HUES64 (cell line): ENCODE data around the gene HMGN5.

ENCODE experiments used
- H3K27ac ChIP-seq: 2 replicates; pipeline ENCODE4 v1.7.0; 2013; ENCODE audit warnings: low read depth, low read length, inconsistent platforms
- H3K27me3 ChIP-seq: 2 replicates; pipeline ENCODE4 v1.6.1; 2013; ENCODE audit warnings: mild to moderate bottlenecking, low read length; ENCODE audit not compliant: insufficient read depth
- H3K36me3 ChIP-seq: 2 replicates; pipeline ENCODE4 v1.6.1; 2013; ENCODE audit warnings: mild to moderate bottlenecking, low read length; ENCODE audit not compliant: insufficient read depth
- H3K4me1 ChIP-seq: 2 replicates; pipeline ENCODE4 v1.6.1; 2013; ENCODE audit warnings: mild to moderate bottlenecking, low read length, moderate library complexity; ENCODE audit not compliant: insufficient read depth
- H3K4me3 ChIP-seq: 2 replicates; pipeline ENCODE4 v1.5.1; 2013; ENCODE audit warnings: mild to moderate bottlenecking, low read length, moderate library complexity
- H3K9ac ChIP-seq: 2 replicates; pipeline ENCODE4 v1.6.1; 2013; ENCODE audit warnings: mild to moderate bottlenecking, low read depth, low read length
- H3K9me3 ChIP-seq: 2 replicates; pipeline ENCODE4 v1.6.1; 2013; ENCODE audit warnings: low read depth, low read length; ENCODE audit not compliant: insufficient read depth
- WGBS: fragments of 150-250, 120-280 bp; methylation state at CpG from one replicate; pipeline ENCODE4 v1.1.7; 2013; ENCODE audit warnings: missing lambda C conversion rate; 5-methylcytosine and 5-hydroxymethylcytosine counted together

HMGN5 gene

GRCh38 chrX:81206476-81206875, 4.8 kb upstream of the HMGN5 start:
- 90% methylated on average over 1 of the region's 1 CpG for WGBS
- no peaks in the 10 kb centered on the region for H3K27me3 ChIP-seq

GRCh38 chrX:81205551-81205950, 3.8 kb upstream of the HMGN5 start:
- WGBS, result no CpG with 5 or more reads among the region's 2 CpGs
- no peaks in the 10 kb centered on the region for H3K36me3 ChIP-seq
- H3K9ac ChIP-seq, result no peak overlapping the region
- H3K9me3 ChIP-seq, result no peaks in the 10 kb centered on the region
- H3K4me3 ChIP-seq, result no peak overlapping the region
- no peak overlapping the region for H3K27ac ChIP-seq
- no peaks in the 10 kb centered on the region for H3K27me3 ChIP-seq
- H3K4me1 ChIP-seq, result 0 out of 2 replicates have a peak, but pooled peaks cover 3% of the 10 kb centered on the region

More at GRCh38 chrX:81206476-81206875, 4.8 kb upstream of the HMGN5 start:
- H3K36me3 ChIP-seq, result no peaks in the 10 kb centered on the region
- H3K9ac ChIP-seq, result no peak overlapping the region
- no peak overlapping the region for H3K4me3 ChIP-seq
- no peaks in the 10 kb centered on the region for H3K9me3 ChIP-seq
- 0 out of 2 replicates have a peak, but pooled peaks cover 3% of the 10 kb centered on the region for H3K4me1 ChIP-seq
- no peak overlapping the region for H3K27ac ChIP-seq

GRCh38 chrX:81202943-81203342, 1.2 kb upstream of the HMGN5 start:
- Histone ChIP-seq H3K9ac (peak overlapping the region; percentile 96; the same call in 1 of the 2 replicates), H3K27me3 (no peaks in the 10 kb centered on the region), H3K36me3 (no peaks in the 10 kb centered on the region), H3K27ac (no peak overlapping the region), H3K4me1 (0 out of 2 replicates have a peak, but pooled peaks cover 3% of the 10 kb centered on the region), H3K4me3 (peak overlapping the region; percentile 100), H3K9me3 (no peaks in the 10 kb centered on the region)
- 50% methylated on average over 1 of the region's 1 CpG for WGBS

- peak overlapping the region; percentile 100 for H3K4me3 ChIP-seq
- no peaks in the 10 kb centered on the region for H3K27me3 ChIP-seq
- WGBS, result 2% methylated on average over 8 of the region's 8 CpGs
- H3K27ac ChIP-seq, result peak overlapping the region; percentile 53; the same call in 1 of the 2 replicates
- no peaks in the 10 kb centered on the region for H3K36me3 ChIP-seq
- H3K4me1 ChIP-seq, result 0 out of 2 replicates have a peak, but pooled peaks cover 3% of the 10 kb centered on the region
- H3K9ac ChIP-seq, result peak overlapping the region; percentile 96
- H3K9me3 ChIP-seq, result no peaks in the 10 kb centered on the region
Measured at GRCh38 chrX:81202456-81202819, 725 bp upstream of the HMGN5 start.

- Histone ChIP-seq H3K36me3 (no peaks in the 10 kb centered on the region), H3K27ac (peak overlapping the region; percentile 53), H3K9me3 (no peaks in the 10 kb centered on the region), H3K4me1 (0 out of 2 replicates have a peak, but pooled peaks cover 3% of the 10 kb centered on the region), H3K27me3 (no peaks in the 10 kb centered on the region), H3K4me3 (peak overlapping the region; percentile 100), H3K9ac (peak overlapping the region; percentile 96)
- 60% methylated on average over 1 of the region's 1 CpG for WGBS
Measured at GRCh38 chrX:81201071-81201470, 642 bp downstream of the HMGN5 start.

- no peaks in the 10 kb centered on the region for H3K27me3 ChIP-seq
- H3K36me3 ChIP-seq, result no peaks in the 10 kb centered on the region
- H3K4me1 ChIP-seq, result no peaks in the 10 kb centered on the region
- no peaks in the 10 kb centered on the region for H3K9me3 ChIP-seq
- no peak overlapping the region for H3K4me3 ChIP-seq
- no peak overlapping the region for H3K27ac ChIP-seq
- WGBS, result 14% methylated on average over 5 of the region's 5 CpGs
- H3K9ac ChIP-seq, result no peak overlapping the region
Measured at GRCh38 chrX:81195712-81196111, 6.0 kb downstream of the HMGN5 start.

GRCh38 chrX:81195259-81195658, 6.5 kb downstream of the HMGN5 start:
- no peak overlapping the region for H3K9ac ChIP-seq
- no peaks in the 10 kb centered on the region for H3K4me1 ChIP-seq
- H3K27ac ChIP-seq, result no peak overlapping the region
- no peaks in the 10 kb centered on the region for H3K9me3 ChIP-seq
- H3K36me3 ChIP-seq, result no peaks in the 10 kb centered on the region
- WGBS, result 79% methylated on average over 1 of the region's 2 CpGs
- no peak overlapping the region for H3K4me3 ChIP-seq
- H3K27me3 ChIP-seq, result no peaks in the 10 kb centered on the region

- Histone ChIP-seq H3K9me3 (no peaks in the 10 kb centered on the region), H3K36me3 (no peaks in the 10 kb centered on the region), H3K27me3 (no peaks in the 10 kb centered on the region), H3K9ac (no peak overlapping the region), H3K27ac (no peak overlapping the region), H3K4me1 (no peaks in the 10 kb centered on the region), H3K4me3 (no peak overlapping the region)
- WGBS, result no CpG with 5 or more reads among the region's 1 CpG
Measured at GRCh38 chrX:81174286-81174685, 27.4 kb downstream of the HMGN5 start.

- Histone ChIP-seq H3K27ac (no peak overlapping the region), H3K4me1 (no peaks in the 10 kb centered on the region), H3K36me3 (no peaks in the 10 kb centered on the region), H3K4me3 (no peak overlapping the region), H3K9ac (no peak overlapping the region), H3K9me3 (no peaks in the 10 kb centered on the region), H3K27me3 (no peaks in the 10 kb centered on the region)
- 88% methylated on average over 3 of the region's 3 CpGs for WGBS
Measured at GRCh38 chrX:81168391-81168790, 33.3 kb downstream of the HMGN5 start.

- WGBS, result 1% methylated on average over 33 of the region's 34 CpGs
- no peak overlapping the region for H3K27ac ChIP-seq
- H3K4me1 ChIP-seq, result no peaks in the 10 kb centered on the region
- H3K27me3 ChIP-seq, result peaks cover 19% of the 10 kb centered on the region
- H3K9ac ChIP-seq, result peak overlapping the region; percentile 74
- no peaks in the 10 kb centered on the region for H3K36me3 ChIP-seq
- peak overlapping the region; percentile 94 for H3K4me3 ChIP-seq
- H3K9me3 ChIP-seq, result no peaks in the 10 kb centered on the region
Measured at GRCh38 chrX:81121513-81122363, 80.0 kb downstream of the HMGN5 start.

GRCh38 chrX:81120936-81121371, 80.8 kb downstream of the HMGN5 start:
- WGBS, result under 1% methylated on average over 10 of the region's 12 CpGs
- peak overlapping the region; percentile 74 for H3K9ac ChIP-seq
- no peak overlapping the region for H3K27ac ChIP-seq

More at GRCh38 chrX:81120936-81121371, 80.8 kb downstream of the HMGN5 start:
- Histone ChIP-seq H3K27me3 (peaks cover 19% of the 10 kb centered on the region), H3K4me1 (no peaks in the 10 kb centered on the region), H3K4me3 (peak overlapping the region; percentile 94), H3K36me3 (no peaks in the 10 kb centered on the region), H3K9me3 (no peaks in the 10 kb centered on the region)
